22Rv1 (cell line): Measurements from ENCODE around the gene KRT6C.
"Not testable (repeated sequence)": the region's sequence is repeated elsewhere in the genome, so short reads cannot be mapped to it uniquely, and the experiment has no call there.

ENCODE experiments used
- ZFX ChIP-seq: fragments of 450-650 bp; IDR thresholded peaks from 2 replicates; pipeline ENCODE4 v1.6.1; 2017; ENCODE audit warnings: antibody characterized with exemption, borderline replicate concordance
- TF ChIP-seq, protein P1 (sequence below): fragments of 450-650 bp; IDR thresholded peaks from 2 replicates; pipeline ENCODE4 v1.5.1; 2017; ENCODE audit warnings: mild to moderate bottlenecking

DNA sequence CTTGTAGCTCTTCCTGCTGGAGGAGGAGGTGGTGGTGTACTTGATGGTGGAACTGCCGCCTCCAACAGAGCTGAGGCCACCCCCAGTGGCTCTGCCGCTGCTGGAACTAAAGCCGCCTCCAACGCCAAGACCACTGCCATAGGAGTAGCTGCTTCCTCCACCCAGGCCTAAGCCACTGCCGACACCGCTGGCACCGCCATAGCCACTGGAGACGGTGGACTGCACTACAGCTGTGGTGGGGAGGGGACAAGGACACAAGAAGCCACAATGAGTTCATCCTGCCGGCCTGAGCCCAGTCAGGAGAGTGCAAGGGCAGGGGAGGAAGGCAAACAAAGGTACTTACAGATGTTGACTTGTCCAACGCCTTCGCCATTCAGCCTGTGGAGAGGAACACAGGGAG, 26.4 kb downstream of the KRT6C start:
- TF ChIP-seq, protein P1, sequence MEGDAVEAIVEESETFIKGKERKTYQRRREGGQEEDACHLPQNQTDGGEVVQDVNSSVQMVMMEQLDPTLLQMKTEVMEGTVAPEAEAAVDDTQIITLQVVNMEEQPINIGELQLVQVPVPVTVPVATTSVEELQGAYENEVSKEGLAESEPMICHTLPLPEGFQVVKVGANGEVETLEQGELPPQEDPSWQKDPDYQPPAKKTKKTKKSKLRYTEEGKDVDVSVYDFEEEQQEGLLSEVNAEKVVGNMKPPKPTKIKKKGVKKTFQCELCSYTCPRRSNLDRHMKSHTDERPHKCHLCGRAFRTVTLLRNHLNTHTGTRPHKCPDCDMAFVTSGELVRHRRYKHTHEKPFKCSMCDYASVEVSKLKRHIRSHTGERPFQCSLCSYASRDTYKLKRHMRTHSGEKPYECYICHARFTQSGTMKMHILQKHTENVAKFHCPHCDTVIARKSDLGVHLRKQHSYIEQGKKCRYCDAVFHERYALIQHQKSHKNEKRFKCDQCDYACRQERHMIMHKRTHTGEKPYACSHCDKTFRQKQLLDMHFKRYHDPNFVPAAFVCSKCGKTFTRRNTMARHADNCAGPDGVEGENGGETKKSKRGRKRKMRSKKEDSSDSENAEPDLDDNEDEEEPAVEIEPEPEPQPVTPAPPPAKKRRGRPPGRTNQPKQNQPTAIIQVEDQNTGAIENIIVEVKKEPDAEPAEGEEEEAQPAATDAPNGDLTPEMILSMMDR = not testable (repeated sequence)
- not testable (repeated sequence) for TF ChIP-seq ZFX
